GM19455 (cell line): ENCODE data around the gene GLYAT.
"Not testable (repeated sequence)": the region's sequence is repeated elsewhere in the genome, so short reads cannot be mapped to it uniquely, and the experiment has no call there.

Experiments used
- ATAC-seq: cut with Tn5 transposase; IDR thresholded peaks from one replicate; pipeline ENCODE4 v1.9.1; 2021; ENCODE audit not compliant: unreplicated experiment

The GLYAT gene

GRCh38 chr11:58744988-58745704 lies 13.4 kb upstream of the GLYAT start:
- no peak for ATAC-seq

DNA sequence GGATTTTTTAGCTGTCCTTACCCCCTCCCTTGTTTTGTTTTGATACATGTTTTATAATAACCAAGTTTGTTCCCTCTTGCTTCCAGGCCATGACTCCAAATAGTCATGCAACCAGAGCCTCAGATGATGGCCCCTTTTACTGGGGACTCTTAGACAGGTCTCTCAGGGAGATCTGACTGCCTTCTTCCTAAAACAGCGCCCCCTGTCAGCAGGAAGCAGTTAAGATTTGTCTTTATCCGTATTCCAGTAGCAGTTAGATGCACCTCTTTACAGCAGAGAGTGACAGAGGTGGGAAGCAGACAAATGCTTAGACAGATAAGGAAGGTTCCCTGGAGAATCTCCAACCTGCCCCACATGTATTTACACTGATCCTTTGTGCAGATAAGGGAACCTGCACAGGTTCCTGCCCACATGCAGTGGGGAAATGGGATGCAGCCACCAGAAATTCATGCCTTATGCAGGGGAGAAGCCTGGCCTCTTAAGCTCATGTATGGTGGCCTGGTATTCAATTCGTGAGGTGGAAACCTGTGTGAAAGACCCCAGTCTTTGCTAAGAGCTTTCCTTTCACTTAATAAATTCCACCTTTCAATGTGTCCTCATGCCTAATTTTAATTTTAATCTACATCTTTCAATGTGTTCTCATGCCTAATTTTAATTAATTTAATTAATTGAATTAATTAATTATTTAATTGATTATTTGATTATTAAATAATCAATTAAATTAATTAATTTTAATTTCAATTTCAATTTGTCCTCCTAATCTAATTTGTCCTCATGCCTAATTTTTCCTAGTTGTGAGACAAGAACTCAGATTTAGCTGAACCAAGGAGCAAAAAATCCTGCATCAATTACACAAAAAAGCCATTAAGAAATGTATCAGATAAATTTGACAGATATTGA lies 11.5 kb upstream of the GLYAT start:
- no peak for ATAC-seq

GRCh38 chr11:58742140-58742539 lies 10.4 kb upstream of the GLYAT start:
- ATAC-seq: peak; percentile 76

DNA sequence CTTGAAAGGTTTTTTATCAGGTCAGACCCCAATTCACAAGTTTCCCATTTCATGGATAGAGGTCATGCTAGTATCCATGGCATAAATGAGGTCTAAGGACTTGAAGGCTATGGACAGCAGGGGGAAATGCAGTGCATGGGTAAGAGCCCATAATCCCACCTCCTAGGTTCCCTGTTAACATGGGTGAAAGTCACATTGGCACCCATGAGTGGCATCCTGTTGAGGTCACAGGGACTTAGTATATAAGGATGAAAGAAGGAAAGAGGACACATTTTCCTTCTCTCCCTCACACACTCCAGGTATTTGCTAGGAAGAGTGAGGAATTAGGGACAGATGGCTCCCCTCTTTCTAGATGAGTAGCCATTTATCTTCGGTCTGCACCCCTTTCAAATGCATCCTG lies 9.4 kb upstream of the GLYAT start:
- no peak for ATAC-seq

GRCh38 chr11:58740447-58740846 lies 8.7 kb upstream of the GLYAT start:
- ATAC-seq: no peak

- ATAC-seq: no peak
Observed at GRCh38 chr11:58739725-58740430, 8.1 kb upstream of the GLYAT start.

DNA sequence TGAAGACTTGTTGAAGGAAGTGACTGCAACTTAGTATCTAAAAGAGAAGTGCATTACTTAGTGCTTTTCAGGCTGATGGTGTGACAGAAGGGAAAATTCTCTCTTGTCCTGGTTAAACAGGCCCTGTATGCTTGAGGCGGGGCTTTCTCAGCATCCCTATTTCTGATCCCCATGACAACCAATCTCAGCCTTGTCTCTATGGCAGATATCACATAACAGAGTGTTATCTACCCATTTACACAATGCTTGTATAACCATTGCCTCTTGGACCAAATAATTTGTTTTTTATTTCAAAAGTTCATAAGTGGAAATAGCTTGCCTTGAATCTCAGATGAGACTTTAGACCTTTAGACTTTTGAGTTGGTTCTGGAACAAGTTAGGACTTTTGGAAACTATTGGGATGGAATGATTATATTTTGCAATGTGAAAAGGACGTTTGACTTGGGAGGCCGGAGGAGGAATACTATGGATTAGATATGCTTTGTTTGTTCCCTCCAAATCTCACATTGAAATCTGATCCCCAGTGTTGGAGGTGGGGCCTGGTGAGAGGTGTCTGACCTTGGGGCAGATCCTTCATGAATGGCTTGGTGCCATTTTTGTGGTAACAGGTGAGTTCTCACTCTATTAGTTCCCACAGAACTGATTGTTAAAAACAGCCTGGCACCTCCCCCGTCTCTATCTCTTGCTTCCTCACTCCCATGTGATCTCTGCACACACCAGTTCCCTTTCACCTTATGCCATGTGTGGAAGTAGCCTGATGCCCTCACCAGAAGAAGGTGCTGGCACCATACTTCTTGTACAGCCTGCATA lies 3.1 kb upstream of the GLYAT start:
- ATAC-seq: no peak

DNA sequence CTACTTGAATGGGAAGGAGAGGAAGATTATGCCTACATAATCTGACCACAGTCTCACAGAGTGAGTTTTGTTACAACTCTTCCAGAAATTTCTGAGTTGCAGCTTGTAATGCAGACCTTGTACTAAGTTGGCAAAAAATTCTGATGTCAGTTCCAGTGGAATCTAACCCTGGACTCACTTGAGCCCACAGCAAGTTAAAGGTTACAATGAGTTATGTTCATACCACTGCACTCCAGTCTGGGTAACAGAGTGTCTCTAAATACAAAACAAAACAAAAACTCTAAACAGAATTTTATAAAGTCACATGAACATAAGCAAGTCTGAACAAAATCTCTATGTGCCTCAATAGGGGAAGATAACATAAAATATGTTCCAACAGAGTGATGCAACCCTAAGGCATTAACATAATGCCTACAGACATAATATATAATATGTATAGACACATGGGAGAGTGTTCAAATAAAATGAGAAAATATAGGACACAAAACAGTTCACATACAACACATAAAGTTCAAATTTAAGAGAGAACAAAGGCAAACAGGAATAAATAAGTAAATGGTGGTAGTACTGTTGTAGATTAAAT lies 1.1 kb downstream of the GLYAT start:
- ATAC-seq: no peak

DNA sequence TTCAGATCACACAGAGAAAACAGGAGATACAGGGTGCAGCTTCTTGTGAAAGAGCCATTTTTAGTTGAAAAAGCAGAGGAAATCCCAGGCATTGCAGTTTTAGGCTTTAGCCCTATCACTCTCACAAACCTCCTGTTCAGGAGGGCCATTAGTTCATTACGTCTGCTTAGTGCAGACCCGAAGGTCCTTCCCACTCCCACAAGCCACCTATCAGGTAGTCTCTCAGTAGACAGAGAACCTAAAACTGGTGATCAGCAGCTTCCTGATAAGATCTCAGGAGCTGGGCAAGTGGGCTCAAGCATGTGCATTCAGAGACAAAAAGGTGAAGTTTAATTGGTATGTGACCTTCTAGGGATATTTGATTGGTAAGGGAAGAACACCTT lies 4.3 kb downstream of the GLYAT start:
- ATAC-seq: no peak

DNA sequence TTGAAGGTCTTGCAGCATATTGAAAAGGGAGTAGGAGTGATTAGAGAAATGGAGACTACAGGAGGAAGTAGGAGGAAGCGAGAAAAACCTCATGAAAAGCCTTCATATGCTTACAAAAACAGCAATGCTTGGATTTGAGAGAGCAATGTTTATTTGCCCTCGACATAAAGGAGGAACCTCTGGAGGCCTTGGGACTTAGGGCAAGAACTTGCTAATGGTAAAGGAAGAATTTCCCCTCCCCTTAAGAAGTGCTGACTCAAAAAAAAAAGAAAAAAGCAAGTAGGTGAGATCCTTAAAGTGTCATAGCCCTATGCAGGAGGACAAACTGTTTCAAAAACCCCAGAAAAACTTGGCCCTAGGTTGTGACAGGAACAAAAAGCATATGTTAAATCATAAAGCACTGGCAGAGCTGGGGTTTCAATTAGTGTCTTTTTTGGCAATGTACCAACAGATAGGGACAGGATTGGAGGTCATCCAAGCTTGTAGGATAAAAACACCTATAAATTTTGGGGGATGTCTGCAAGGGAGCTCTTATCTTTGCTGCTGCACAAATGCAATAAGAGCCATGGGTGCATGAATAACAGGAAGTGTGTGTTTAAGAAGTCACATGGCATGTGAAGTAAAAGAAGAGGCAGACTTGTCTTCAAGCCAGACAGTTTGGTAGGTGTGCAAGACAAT lies 4.9 kb downstream of the GLYAT start:
- no peak for ATAC-seq

- no peak for ATAC-seq
Observed at GRCh38 chr11:58719406-58720117, 12.2 kb downstream of the GLYAT start.

DNA sequence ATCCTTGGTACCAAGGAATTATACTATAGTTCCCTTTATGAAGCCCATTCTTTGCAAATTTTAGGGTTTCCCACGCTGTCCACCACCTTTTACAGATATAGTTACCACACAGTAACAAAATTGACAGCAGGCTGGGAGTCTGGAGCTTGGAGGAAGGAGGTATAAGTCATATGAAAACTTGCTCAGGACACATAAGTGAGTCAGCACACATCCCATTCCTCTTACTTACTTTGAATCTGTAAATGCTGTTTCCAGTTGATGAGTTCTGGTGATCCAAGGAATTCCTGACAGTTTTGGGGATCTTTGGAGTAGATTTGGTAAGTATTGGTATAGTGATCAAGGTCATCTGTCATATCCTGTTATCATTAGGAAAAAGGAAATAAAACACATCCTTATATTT lies 19.2 kb downstream of the GLYAT start:
- no peak for ATAC-seq

DNA sequence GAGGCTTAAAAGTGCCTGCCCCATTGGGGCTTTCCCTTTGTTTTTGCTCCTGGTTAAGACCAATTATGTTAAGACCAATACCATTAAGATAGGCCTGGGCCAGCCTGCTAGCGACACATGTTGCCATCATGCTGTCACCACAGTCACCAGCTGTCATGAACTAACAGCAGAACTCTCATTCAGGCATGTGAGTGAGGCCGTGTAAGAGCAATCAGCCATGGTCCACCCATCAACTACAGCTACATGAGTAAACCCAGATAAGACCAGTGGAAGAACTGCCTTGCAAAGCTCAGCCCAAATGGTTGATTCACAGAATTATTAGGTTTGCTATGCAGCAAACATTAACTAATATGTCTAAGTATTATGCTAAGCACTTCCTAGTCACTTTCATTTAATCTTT lies 19.9 kb downstream of the GLYAT start:
- ATAC-seq: no peak

DNA sequence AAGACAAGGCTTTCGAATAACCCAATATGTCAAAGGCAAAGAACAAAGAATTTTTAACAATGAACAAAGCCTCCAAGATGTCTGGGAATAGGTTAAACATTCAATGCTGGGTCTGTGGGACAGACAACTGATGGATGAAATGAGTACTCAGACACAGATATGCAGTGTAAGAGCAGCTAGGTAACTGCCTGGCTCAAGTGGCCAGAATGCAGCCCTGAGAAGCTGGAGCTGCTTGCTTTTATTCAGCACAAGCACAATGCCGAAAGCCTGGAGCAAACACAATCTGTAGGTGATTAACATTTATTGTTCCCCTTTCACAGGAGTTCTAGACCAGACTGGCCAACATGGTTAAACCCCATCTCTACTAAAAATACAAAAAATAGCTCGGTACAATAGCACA lies 24.0 kb downstream of the GLYAT start:
- ATAC-seq: no peak

- ATAC-seq: not testable (repeated sequence)
Observed at GRCh38 chr11:58696825-58697224, 34.9 kb downstream of the GLYAT start.

GRCh38 chr11:58693026-58693425 lies 38.7 kb downstream of the GLYAT start:
- ATAC-seq: no peak

DNA sequence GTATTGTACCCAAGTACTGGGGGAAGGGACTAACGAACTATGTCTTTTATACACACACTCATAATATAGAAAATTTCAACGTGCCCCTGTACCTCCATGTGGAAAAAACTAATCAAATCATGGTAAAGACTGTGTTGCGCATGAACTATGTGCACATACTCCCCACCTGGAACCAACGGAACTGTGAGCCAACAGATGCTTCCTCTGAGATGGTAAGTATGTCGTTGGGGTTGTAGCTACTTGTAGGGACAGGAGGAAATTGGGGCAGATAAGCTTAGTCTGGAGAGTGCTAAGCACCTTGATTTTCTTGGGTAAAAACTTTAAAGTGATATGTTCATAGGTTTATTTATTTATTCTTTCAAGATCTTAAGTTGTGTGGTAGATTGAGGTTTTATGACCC lies 40.1 kb downstream of the GLYAT start:
- no peak for ATAC-seq

DNA sequence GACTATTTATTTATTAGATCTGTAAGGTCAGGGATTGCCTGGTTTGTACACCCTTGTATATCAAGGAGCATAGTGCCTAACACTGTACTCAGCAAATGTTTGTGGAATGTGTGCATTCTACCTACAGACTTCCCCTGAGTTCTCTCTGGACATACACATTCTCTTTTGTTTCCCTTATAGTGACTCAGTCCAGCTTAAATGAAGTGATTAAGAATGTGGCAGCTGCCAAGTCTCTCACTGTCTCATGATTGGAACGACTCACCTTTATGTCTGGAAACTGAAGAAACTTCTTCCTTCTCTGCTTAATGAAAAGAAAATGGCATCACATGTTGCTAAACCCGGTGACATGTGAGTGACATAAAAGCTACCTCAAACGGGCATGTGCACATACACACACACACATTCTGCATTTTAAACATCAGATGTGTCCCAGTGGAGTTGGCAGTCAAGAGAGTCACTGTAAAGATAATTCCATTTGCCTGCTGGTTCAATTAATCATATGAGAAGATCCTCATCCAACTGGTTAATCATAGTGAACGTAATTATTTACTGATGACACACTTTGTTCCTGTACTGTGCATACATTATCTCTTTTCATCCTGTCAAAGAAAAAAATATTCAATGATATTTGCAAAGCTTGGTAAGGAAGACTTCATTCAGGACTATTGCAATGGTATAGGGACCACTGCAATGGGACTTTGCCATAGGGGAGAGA lies 42.8 kb downstream of the GLYAT start:
- ATAC-seq: no peak
